HepG2 (cell line): ENCODE data around the gene TMEM260. TPM values are rescaled to one million over a fixed set of nuclear protein-coding genes. Genes with fewer than 3 reads are reported as not detected.

ENCODE experiments used
- ATAC-seq: fragments of 200-7000 bp; cut with Tn5 transposase; 3 replicates; pipeline ENCODE4 v1.9.1; 2020; ENCODE audit warnings: mild to moderate bottlenecking, moderate library complexity
- BruUV-seq: library from RNA; stranded (reverse); fragments of 400-500 nt; replicated peaks from 2 replicates; lab custom pipeline; 2021; lab: Mats Ljungman, UMichigan
- CTCF ChIA-PET: fragments of 300-600 bp; formaldehyde crosslinking; extraction: SDS; loops from one replicate; lab custom pipeline; 2021; ENCODE audit warnings: low total read pairs, inconsistent platforms, low intra/inter-chr PET ratio; lab: Yijun Ruan, JAX
- POLR2A ChIA-PET: fragments of 350-600 bp; sonication (Branson Sonifier 250); formaldehyde crosslinking; loops from one replicate; lab custom pipeline; 2020; ENCODE audit warnings: antibody characterized with exemption, inconsistent platforms; lab: Yijun Ruan, JAX
- DNase-seq: peaks from one replicate; pipeline ENCODE4 v3.0.0-alpha.2; 2015; ENCODE audit warnings: low spot score
- FAIRE-seq: peaks from 3 replicates; lab custom pipeline; 2011; peaks lifted over from hg19 to GRCh38; lab: Jason Lieb, UNC
- H2AFZ ChIP-seq: one replicate; pipeline ENCODE4 v1.6.1; 2011; ENCODE audit warnings: low read length, inconsistent platforms
- H3K27ac ChIP-seq: fragments of 300-600 bp; 3 replicates; pipeline ENCODE4 v1.8.0; 2011; ENCODE audit warnings: mixed run types, mild to moderate bottlenecking, mixed read lengths, low read length, inconsistent platforms; ENCODE audit not compliant: insufficient read depth; ENCODE audit errors: extremely low read length
- H3K27me3 ChIP-seq, 2 experiments: fragments of 200-600 bp in 1 of 2; 2 replicates in 1 of 2; 3 replicates in 1 of 2; pipeline versions ENCODE4 v1.6.0 to v1.8.0; 2011; ENCODE audit warnings: low read length in 2 of 2, mild to moderate bottlenecking in 2 of 2, moderate library complexity in 2 of 2, inconsistent platforms in 1 of 2; ENCODE audit not compliant: insufficient read depth in 2 of 2, control insufficient read depth in 1 of 2
- H3K36me3 ChIP-seq, 2 experiments: fragments of 200-600 bp in 1 of 2; replicated peaks in 1 of 2; 2 replicates in 1 of 2; 3 replicates in 1 of 2; pipeline versions ENCODE4 v1.5.1 to v1.8.0; 2011; ENCODE audit warnings: low read length in 2 of 2, inconsistent platforms in 1 of 2; ENCODE audit not compliant: insufficient read depth in 2 of 2, control insufficient read depth in 1 of 2
- H3K4me1 ChIP-seq: 2 replicates; pipeline ENCODE4 v1.5.1; 2012; ENCODE audit warnings: low read length, inconsistent platforms; ENCODE audit not compliant: insufficient read depth
- H3K4me2 ChIP-seq: 2 replicates; pipeline ENCODE4 v1.6.0; 2011; ENCODE audit warnings: low read depth, low read length, inconsistent platforms
- H3K4me3 ChIP-seq, 3 experiments: fragments of 200-600 bp in 1 of 3; sonication (generic), shearing (Covaris generic) in 1 of 3; replicated peaks in 1 of 3; 2 replicates each; pipeline ENCODE4 v1.5.1; 2011 to 2016; ENCODE audit warnings: low read length in 3 of 3, inconsistent platforms in 2 of 3, low read depth in 2 of 3, mild to moderate bottlenecking in 2 of 3, control low read depth in 1 of 3, mixed read lengths in 1 of 3; ENCODE audit not compliant: insufficient read depth in 1 of 3
- H3K79me2 ChIP-seq: one replicate; pipeline ENCODE4 v1.6.1; 2011; ENCODE audit warnings: low read length, inconsistent platforms; ENCODE audit not compliant: insufficient read depth
- H3K9ac ChIP-seq: 2 replicates; pipeline ENCODE4 v1.6.0; 2011; ENCODE audit warnings: mild to moderate bottlenecking, low read depth, low read length, inconsistent platforms; ENCODE audit not compliant: insufficient read depth
- H3K9me3 ChIP-seq: 2 replicates; pipeline ENCODE4 v1.5.1; 2012; ENCODE audit warnings: mild to moderate bottlenecking, low read length
- H4K20me1 ChIP-seq: 2 replicates; pipeline ENCODE4 v1.6.0; 2011; ENCODE audit warnings: inconsistent platforms, mild to moderate bottlenecking, low read length, moderate library complexity; ENCODE audit not compliant: insufficient read depth
- AGO1 ChIP-seq: fragments of 200-400 bp; formaldehyde crosslinking; IDR thresholded peaks from 2 replicates; pipeline ENCODE4 v1.6.1; 2017; ENCODE audit warnings: mild to moderate bottlenecking, low read depth, low read length, moderate library complexity; ENCODE audit not compliant: poor library complexity, severe bottlenecking
- MTF1 ChIP-seq: sonication (generic); formaldehyde crosslinking; IDR thresholded peaks from 2 replicates; pipeline ENCODE4 v1.5.0; 2020; ENCODE audit warnings: missing genetic modification reagents
- NFATC3 ChIP-seq: sonication (generic); formaldehyde crosslinking; IDR thresholded peaks from 2 replicates; pipeline ENCODE4 v1.5.1; 2020; ENCODE audit warnings: mild to moderate bottlenecking, missing genetic modification reagents
- NONO ChIP-seq, 2 experiments: fragments of 450-650 bp in 1 of 2; sonication (generic) in 1 of 2; formaldehyde crosslinking in 1 of 2; IDR thresholded peaks in 1 of 2; conservative IDR thresholded peaks in 1 of 2; 2 replicates each; pipeline versions ENCODE4 v1.6.1 to v1.8.0; 2017 to 2022; ENCODE audit warnings: mild to moderate bottlenecking in 1 of 2, missing genetic modification reagents in 1 of 2, moderate library complexity in 1 of 2
- RBFOX2 ChIP-seq: fragments of 200-400 bp; formaldehyde crosslinking; IDR thresholded peaks from 2 replicates; pipeline ENCODE4 v1.6.1; 2017; ENCODE audit warnings: low read depth, mild to moderate bottlenecking, low read length
- THYN1 ChIP-seq: sonication (generic); formaldehyde crosslinking; IDR thresholded peaks from 2 replicates; pipeline ENCODE4 v1.8.1; 2023; ENCODE audit warnings: low read depth, mild to moderate bottlenecking, moderate library complexity, missing genetic modification reagents, borderline replicate concordance
- TRIM24 ChIP-seq: sonication (generic); formaldehyde crosslinking; IDR thresholded peaks from 2 replicates; pipeline ENCODE4 v1.8.0; 2022; ENCODE audit warnings: mild to moderate bottlenecking, missing genetic modification reagents
- ZIK1 ChIP-seq: sonication (generic); formaldehyde crosslinking; IDR thresholded peaks from 2 replicates; pipeline ENCODE4 v1.5.0; 2020; ENCODE audit warnings: mild to moderate bottlenecking, low read depth, missing genetic modification reagents, borderline replicate concordance
- ZNF343 ChIP-seq: sonication (generic); formaldehyde crosslinking; IDR thresholded peaks from 2 replicates; pipeline ENCODE4 v1.4.0; 2020; ENCODE audit warnings: mild to moderate bottlenecking, missing genetic modification reagents
- ZNF382 ChIP-seq: sonication (generic); formaldehyde crosslinking; IDR thresholded peaks from 2 replicates; pipeline ENCODE4 v1.5.0; 2020; ENCODE audit warnings: missing genetic modification reagents, mild to moderate bottlenecking, borderline replicate concordance
- ZNF468 ChIP-seq: sonication (generic); formaldehyde crosslinking; IDR thresholded peaks from 2 replicates; pipeline ENCODE4 v1.8.0; 2022; ENCODE audit warnings: mild to moderate bottlenecking, moderate library complexity, missing genetic modification reagents
- ZNF567 ChIP-seq: sonication (generic); formaldehyde crosslinking; IDR thresholded peaks from 2 replicates; pipeline ENCODE4 v1.8.1; 2023; ENCODE audit warnings: mild to moderate bottlenecking, missing genetic modification reagents, borderline replicate concordance
- ZNF839 ChIP-seq: sonication (generic); formaldehyde crosslinking; IDR thresholded peaks from 2 replicates; pipeline ENCODE4 v1.4.0; 2020; ENCODE audit warnings: missing genetic modification reagents, mild to moderate bottlenecking, borderline replicate concordance
- WGBS: methylation state at CpG from one replicate; pipeline ENCODE4 v1.1.6; 2017; ENCODE audit warnings: low lambda C conversion rate; 5-methylcytosine and 5-hydroxymethylcytosine counted together
- in situ Hi-C: cut with HindIII; loops from 2 replicates; pipeline ENCODE4 v1.10.0; 2017; ENCODE audit warnings: low pct_unique_long_range_greater_than_20kb; ENCODE audit not compliant: extremely low pct_ligation_motif_present
- intact Hi-C: fragments of 100-400 bp; cut with micrococcal nuclease; formaldehyde crosslinking; loops from one replicate; pipeline ENCODE4 v1.10.0; 2022; ENCODE audit not compliant: unreplicated experiment
- polyA plus RNA-seq, 8 experiments: library from polyadenylated mRNA; depleted of rRNA in 3 of 8; stranded (reverse) in 7 of 8; unstranded in 1 of 8; fragments of >200 nt; fragmentation: Illumina TruSeq in 4 of 8; extraction: Trizol in 4 of 8; gene quantifications; 2 replicates each; pipeline versions ENCODE4 v1.2.1 to v1.2.3, GENCODE V29; 2011 to 2016; ENCODE audit warnings: low read depth in 4 of 8, missing spikeins in 1 of 8, mixed read lengths in 1 of 8; ENCODE audit not compliant: insufficient read depth in 1 of 8
- total RNA-seq, 5 experiments: library from RNA; depleted of rRNA; stranded (reverse); fragments of >200 nt; fragmentation: Illumina TruSeq; extraction: Trizol; gene quantifications; 2 replicates each; pipeline ENCODE4 v1.2.3, GENCODE V29; 2016; ENCODE audit warnings: low read depth in 1 of 5

The TMEM260 gene
- total and polyA plus RNA-seq, 2 of the 13 experiments (the other 11 are each of a cell fraction or from before 2014, with no cell fraction given): 7.7 to 9.3 TPM

GRCh38 chr14:56650979-56651378 is 71.4 kb downstream of the TMEM260 start:
- ChIA-PET POLR2A (no interaction called here), CTCF (no interaction called here)
- no peak for FAIRE-seq
- H3K4me1 ChIP-seq: 0 out of 2 replicates have a peak, but pooled peaks cover 5% of the 10 kb centered on the region
- H3K9ac ChIP-seq: no peak overlapping the region
- H3K27ac ChIP-seq: no peak overlapping the region
- ATAC-seq: no peak
- BruUV-seq: no TSS peak
- H4K20me1 ChIP-seq: no peaks in the 10 kb centered on the region; the same call in 1 of the 2 replicates
- no peaks in the 10 kb centered on the region for H3K9me3 ChIP-seq
- no peak for TF ChIP-seq ZIK1 (CRISPR knock-in tag)
- TF ChIP-seq ZNF468 (CRISPR knock-in tag): no peak
- TF ChIP-seq AGO1: no peak
- no peak for TF ChIP-seq THYN1 (CRISPR knock-in tag)
- TF ChIP-seq ZNF382 (CRISPR knock-in tag): no peak
- in situ Hi-C loops (loop anchor here (25.0 kb wide), 1 partner anchor 536 kb away; no protein-coding TSS in a partner anchor), intact Hi-C loops (no loop called here)
- H3K27me3 ChIP-seq: no peaks in the 10 kb centered on the region; a peak in 1 of 5 replicates
- H3K79me2 ChIP-seq: no peaks in the 10 kb centered on the region
- no peak for DNase-seq
- H2AFZ ChIP-seq: no peak overlapping the region
- H3K4me3 ChIP-seq: no peak overlapping the region
- no peak overlapping the region for H3K4me2 ChIP-seq
- H3K36me3 ChIP-seq: no peaks in the 10 kb centered on the region

- in situ Hi-C loops: loop anchor here (25.0 kb wide), 1 partner anchor 530 kb away; no protein-coding TSS in a partner anchor
- Histone ChIP-seq H3K9me3 (no peaks in the 10 kb centered on the region), H3K27me3 (no peaks in the 10 kb centered on the region; a peak in 1 of 5 replicates), H3K4me2 (no peak overlapping the region), H3K9ac (no peak overlapping the region), H3K4me1 (peaks cover 16% of the 10 kb centered on the region), H3K79me2 (no peaks in the 10 kb centered on the region), H3K27ac (no peak overlapping the region), H2AFZ (no peak overlapping the region), H3K36me3 (no peaks in the 10 kb centered on the region), H3K4me3 (no peak overlapping the region)
- CTCF ChIA-PET: no interaction called here
- intact Hi-C loops: no loop called here
- DNase-seq: no peak
- no TSS peak for BruUV-seq
- ATAC-seq: no peak
- TF ChIP-seq RBFOX2 (no peak), ZNF343 (CRISPR knock-in tag) (no peak), TRIM24 (CRISPR knock-in tag) (no peak), NFATC3 (no peak), MTF1 (CRISPR knock-in tag) (no peak), ZNF839 (CRISPR knock-in tag) (no peak), ZNF567 (CRISPR knock-in tag) (no peak), NONO (IDR thresholded peaks at IDR 0.05) (no peak), NONO (CRISPR knock-in tag; conservative IDR thresholded peaks at IDR 0.05) (no peak)
- TF ChIP-seq, all 625 proteins: peak for 0
- POLR2A ChIA-PET: no interaction called here
- no peak for FAIRE-seq
- H4K20me1 ChIP-seq: no peaks in the 10 kb centered on the region
- 53% methylated on average over 2 of the region's 2 CpGs for WGBS
These were observed 78.0 kb downstream of the TMEM260 start for GRCh38 chr14:56657604-56658003.
